Liver (tissue), 9 donors: ENCODE measurements around the gene ALG8. TPM values are rescaled to one million over a fixed set of nuclear protein-coding genes. Genes with fewer than 3 reads are reported as not detected.

ENCODE experiments used
- DNase-seq: peaks from one replicate; pipeline ENCODE4 v3.0.0-alpha.2; 2017; ENCODE audit warnings: low spot score
- H3K27ac ChIP-seq, 2 donors: one replicate each; pipeline ENCODE4 v1.7.0; 2013; ENCODE audit warnings: inconsistent platforms in 2 of 2, low read length in 2 of 2, control low read depth in 1 of 2, low read depth in 1 of 2, mild to moderate bottlenecking in 1 of 2
- H3K27me3 ChIP-seq, 4 donors: one replicate each; pipeline versions ENCODE4 v1.6.1 to v1.7.0; 2013; ENCODE audit warnings: low read length in 3 of 4, inconsistent platforms in 1 of 4, mild to moderate bottlenecking in 1 of 4, moderate library complexity in 1 of 4; ENCODE audit not compliant: control insufficient read depth in 4 of 4, insufficient read depth in 4 of 4
- H3K36me3 ChIP-seq, 4 donors: one replicate each; pipeline versions ENCODE4 v1.6.1 to v1.7.0; 2013; ENCODE audit warnings: low read length in 3 of 4, mild to moderate bottlenecking in 3 of 4, low read depth in 1 of 4, moderate library complexity in 1 of 4; ENCODE audit not compliant: control insufficient read depth in 4 of 4, insufficient read depth in 3 of 4
- H3K4me1 ChIP-seq, 4 donors: one replicate each; pipeline versions ENCODE4 v1.6.1 to v1.7.0; 2013; ENCODE audit warnings: low read length in 3 of 4, mild to moderate bottlenecking in 3 of 4, moderate library complexity in 1 of 4; ENCODE audit not compliant: control insufficient read depth in 4 of 4, insufficient read depth in 4 of 4
- H3K4me3 ChIP-seq, 3 donors: one replicate each; pipeline versions ENCODE4 v1.6.1 to v1.7.0; 2013; ENCODE audit warnings: low read length in 3 of 3, control low read depth in 1 of 3, low read depth in 1 of 3, mild to moderate bottlenecking in 1 of 3
- H3K9ac ChIP-seq, 2 donors: one replicate each; pipeline ENCODE4 v1.7.0; 2013; ENCODE audit warnings: low read length in 2 of 2, mild to moderate bottlenecking in 2 of 2, moderate library complexity in 2 of 2, control low read depth in 1 of 2, low read depth in 1 of 2
- H3K9me3 ChIP-seq, 4 donors: one replicate each; pipeline versions ENCODE4 v1.6.1 to v1.7.0; 2013; ENCODE audit warnings: low read length in 3 of 4; ENCODE audit not compliant: control insufficient read depth in 4 of 4
- EGR1 ChIP-seq, 2 donors: IDR thresholded peaks; 2 replicates each; pipeline ENCODE4 v1.6.1; 2016 to 2018; ENCODE audit warnings: antibody characterized with exemption in 2 of 2, low read depth in 2 of 2
- FOXA1 ChIP-seq: IDR thresholded peaks from 2 replicates; pipeline ENCODE4 v1.6.1; 2016; ENCODE audit warnings: antibody characterized with exemption
- FOXA2 ChIP-seq: IDR thresholded peaks from 2 replicates; pipeline ENCODE4 v1.6.1; 2016; ENCODE audit warnings: antibody characterized with exemption
- HNF4A ChIP-seq, 2 donors: conservative IDR thresholded peaks; 2 replicates each; pipeline ENCODE4 v1.6.1; 2016; ENCODE audit warnings: antibody characterized with exemption in 2 of 2, mild to moderate bottlenecking in 2 of 2
- HNF4G ChIP-seq: IDR thresholded peaks from 2 replicates; pipeline ENCODE4 v1.6.1; 2016; ENCODE audit warnings: antibody characterized with exemption
- JUND ChIP-seq, 2 donors: IDR thresholded peaks; 2 replicates each; pipeline ENCODE4 v1.6.1; 2016; ENCODE audit warnings: antibody characterized with exemption in 2 of 2
- MAX ChIP-seq: IDR thresholded peaks from 2 replicates; pipeline ENCODE4 v1.6.1; 2016; ENCODE audit warnings: antibody characterized with exemption
- NR2F2 ChIP-seq: IDR thresholded peaks from 2 replicates; pipeline ENCODE4 v1.6.1; 2016; ENCODE audit warnings: antibody characterized with exemption
- RAD21 ChIP-seq, 2 donors: IDR thresholded peaks; 2 replicates each; pipeline ENCODE4 v1.6.1; 2016; ENCODE audit warnings: antibody characterized with exemption in 2 of 2, mild to moderate bottlenecking in 2 of 2
- RXRA ChIP-seq, 2 donors: IDR thresholded peaks; 2 replicates each; pipeline ENCODE4 v1.6.1; 2017 to 2018; ENCODE audit warnings: antibody characterized with exemption in 2 of 2, mild to moderate bottlenecking in 1 of 2
- SP1 ChIP-seq: IDR thresholded peaks from 2 replicates; pipeline ENCODE4 v1.6.1; 2018; ENCODE audit warnings: antibody characterized with exemption, mild to moderate bottlenecking
- TAF1 ChIP-seq: conservative IDR thresholded peaks from 2 replicates; pipeline ENCODE4 v1.6.1; 2016; ENCODE audit warnings: antibody characterized with exemption, mild to moderate bottlenecking
- YY1 ChIP-seq: IDR thresholded peaks from 2 replicates; pipeline ENCODE4 v1.6.1; 2016; ENCODE audit warnings: antibody characterized with exemption, mild to moderate bottlenecking
- whole genome bisulfite sequencing: extraction: QIAGEN DNeasy Blood & Tissue Kit; methylation state at CpG from one replicate; pipeline ENCODE4 v1.1.7; 2013; 5-methylcytosine and 5-hydroxymethylcytosine counted together
- polyA plus RNA-seq, 2 donors: library from polyadenylated mRNA; stranded (reverse) in 1 of 2; unstranded in 1 of 2; fragments of 200-250 nt in 1 of 2; fragments of >200 nt in 1 of 2; fragmentation: Nextera tagmentation in 1 of 2; extraction: Ambion mirVana in 1 of 2; gene quantifications; one replicate each; pipeline versions ENCODE4 v1.2.1 to v1.2.3, GENCODE V29; 2013 to 2015
- total RNA-seq, 2 donors: library from RNA; depleted of rRNA; stranded (reverse); fragments of >200 nt; gene quantifications; one replicate each; pipeline ENCODE4 v1.2.3, GENCODE V29; 2014
- TF ChIP-seq, protein P1 (sequence below): IDR thresholded peaks from 2 replicates; pipeline ENCODE4 v1.6.1; 2016; ENCODE audit warnings: antibody characterized with exemption, mild to moderate bottlenecking
- TF ChIP-seq, protein P2 (sequence below): IDR thresholded peaks from 2 replicates; pipeline ENCODE4 v1.6.1; 2016; ENCODE audit warnings: antibody characterized with exemption
- donor health status: healthy.
- donor health status: healthy.
- donor health status: healthy.
- donor health status: healthy.
- donor health status: healthy.

Gene ALG8
- total and polyA plus RNA-seq, 4 donors = 29.4 to 46.0 (median 38.0) TPM

- 38% methylated on average over 2 of the region's 2 CpGs for WGBS
- H3K9me3 ChIP-seq = no peaks in the 10 kb centered on the region
- H3K4me3 ChIP-seq = no peak overlapping the region
- no peak for DNase-seq
- TF ChIP-seq FOXA2 = no peak
- peak; percentile 29 for TF ChIP-seq SP1
- TF ChIP-seq, protein P1, sequence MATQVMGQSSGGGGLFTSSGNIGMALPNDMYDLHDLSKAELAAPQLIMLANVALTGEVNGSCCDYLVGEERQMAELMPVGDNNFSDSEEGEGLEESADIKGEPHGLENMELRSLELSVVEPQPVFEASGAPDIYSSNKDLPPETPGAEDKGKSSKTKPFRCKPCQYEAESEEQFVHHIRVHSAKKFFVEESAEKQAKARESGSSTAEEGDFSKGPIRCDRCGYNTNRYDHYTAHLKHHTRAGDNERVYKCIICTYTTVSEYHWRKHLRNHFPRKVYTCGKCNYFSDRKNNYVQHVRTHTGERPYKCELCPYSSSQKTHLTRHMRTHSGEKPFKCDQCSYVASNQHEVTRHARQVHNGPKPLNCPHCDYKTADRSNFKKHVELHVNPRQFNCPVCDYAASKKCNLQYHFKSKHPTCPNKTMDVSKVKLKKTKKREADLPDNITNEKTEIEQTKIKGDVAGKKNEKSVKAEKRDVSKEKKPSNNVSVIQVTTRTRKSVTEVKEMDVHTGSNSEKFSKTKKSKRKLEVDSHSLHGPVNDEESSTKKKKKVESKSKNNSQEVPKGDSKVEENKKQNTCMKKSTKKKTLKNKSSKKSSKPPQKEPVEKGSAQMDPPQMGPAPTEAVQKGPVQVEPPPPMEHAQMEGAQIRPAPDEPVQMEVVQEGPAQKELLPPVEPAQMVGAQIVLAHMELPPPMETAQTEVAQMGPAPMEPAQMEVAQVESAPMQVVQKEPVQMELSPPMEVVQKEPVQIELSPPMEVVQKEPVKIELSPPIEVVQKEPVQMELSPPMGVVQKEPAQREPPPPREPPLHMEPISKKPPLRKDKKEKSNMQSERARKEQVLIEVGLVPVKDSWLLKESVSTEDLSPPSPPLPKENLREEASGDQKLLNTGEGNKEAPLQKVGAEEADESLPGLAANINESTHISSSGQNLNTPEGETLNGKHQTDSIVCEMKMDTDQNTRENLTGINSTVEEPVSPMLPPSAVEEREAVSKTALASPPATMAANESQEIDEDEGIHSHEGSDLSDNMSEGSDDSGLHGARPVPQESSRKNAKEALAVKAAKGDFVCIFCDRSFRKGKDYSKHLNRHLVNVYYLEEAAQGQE = no peak
- TF ChIP-seq, protein P2, sequence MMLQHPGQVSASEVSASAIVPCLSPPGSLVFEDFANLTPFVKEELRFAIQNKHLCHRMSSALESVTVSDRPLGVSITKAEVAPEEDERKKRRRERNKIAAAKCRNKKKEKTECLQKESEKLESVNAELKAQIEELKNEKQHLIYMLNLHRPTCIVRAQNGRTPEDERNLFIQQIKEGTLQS = no peak
- no peak for TF ChIP-seq JUND (IDR thresholded peaks at IDR 0.05)
- peak in 1 of 2 donors; percentile 14 for TF ChIP-seq RAD21 (IDR thresholded peaks at IDR 0.05)
- no peak for TF ChIP-seq NR2F2
- TF ChIP-seq RXRA (IDR thresholded peaks at IDR 0.05) = peak in 1 of 2 donors; percentile 14
- peak in 1 of 2 donors; percentile 10 for TF ChIP-seq HNF4A (conservative IDR thresholded peaks at IDR 0.05)
- TF ChIP-seq TAF1 = no peak
- no peak for TF ChIP-seq EGR1 (IDR thresholded peaks at IDR 0.05; ENCODE audit: low read depth in 2 of 2)
- H3K27ac ChIP-seq = peak overlapping the region; percentile 9 to 20
- H3K4me1 ChIP-seq = peaks cover 0 to 24% (median 7%) of the 10 kb centered on the region in 4 donors
- peaks cover 5 to 27% (median 16%) of the 10 kb centered on the region in 4 donors for H3K36me3 ChIP-seq
- no peaks in the 10 kb centered on the region for H3K27me3 ChIP-seq
- H3K9ac ChIP-seq = no peak overlapping the region
These were observed 70.0 kb downstream of the ALG8 start for GRCh38 chr11:78069465-78069864.

DNA sequence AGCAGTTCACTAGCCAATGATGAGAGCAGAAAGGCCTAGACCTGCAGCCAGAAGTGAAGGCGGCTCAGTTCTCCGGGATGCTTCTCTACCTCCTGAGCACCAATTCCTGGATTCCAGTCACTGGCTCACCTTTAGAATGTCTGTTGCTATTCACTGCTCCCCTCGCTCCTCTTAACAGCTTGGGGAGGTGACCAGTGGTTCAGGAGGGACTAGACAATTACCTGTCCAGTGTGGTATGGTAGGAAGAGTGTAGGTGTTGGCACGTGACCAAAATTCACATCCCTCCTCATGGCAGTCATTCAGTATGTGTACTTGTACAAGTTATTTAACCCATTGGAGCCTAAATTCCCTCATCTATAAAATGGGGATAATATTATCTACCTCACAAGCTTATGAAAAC is 71.7 kb downstream of the ALG8 start:
- H3K27ac ChIP-seq = no peak overlapping the region
- DNase-seq = no peak
- H3K36me3 ChIP-seq = peaks cover 5 to 27% (median 16%) of the 10 kb centered on the region in 4 donors
- no peaks in the 10 kb centered on the region for H3K27me3 ChIP-seq
- 84% methylated on average over 4 of the region's 4 CpGs for WGBS
- H3K9me3 ChIP-seq = no peaks in the 10 kb centered on the region
- TF ChIP-seq NR2F2 (no peak), YY1 (no peak), RAD21 (IDR thresholded peaks at IDR 0.05) (no peak), TAF1 (no peak), HNF4G (no peak), FOXA1 (no peak), SP1 (no peak), HNF4A (conservative IDR thresholded peaks at IDR 0.05) (no peak), FOXA2 (no peak), MAX (no peak)
- TF ChIP-seq, protein P1 = no peak
- TF ChIP-seq, protein P2 = no peak
- H3K4me1 ChIP-seq = peaks cover 5 to 34% (median 13%) of the 10 kb centered on the region in 4 donors
- H3K4me3 ChIP-seq = no peak overlapping the region
- H3K9ac ChIP-seq = no peak overlapping the region
